ENCODE results near the gene GFOD1.
"Not testable (repeated sequence)": the region's sequence is repeated elsewhere in the genome, so short reads cannot be mapped to it uniquely, and the experiment has no call there.

GFOD1 gene

DNA sequence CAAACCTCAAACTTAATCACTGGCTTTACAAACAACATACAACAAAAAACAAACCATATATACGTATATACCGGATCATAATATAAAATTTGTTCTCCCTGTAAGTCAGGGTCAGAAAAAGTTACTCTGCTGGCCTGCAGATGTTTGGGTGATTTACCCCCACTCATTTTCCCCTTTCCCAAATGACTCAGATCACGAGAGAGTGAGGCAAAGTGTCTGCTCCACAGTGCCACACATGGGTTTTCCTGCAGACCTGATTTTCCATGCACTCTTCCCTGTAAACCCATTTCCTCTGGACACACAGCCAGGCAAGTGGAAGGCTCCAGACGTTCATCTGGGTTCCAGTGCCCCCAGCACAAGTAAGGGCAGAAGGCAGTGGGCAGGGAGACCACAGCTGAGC is 23.5 kb downstream of the GFOD1 start:
- DNase-seq (ENCODE audit: low spot score): no peak

- no peak for DNase-seq (ENCODE audit: low spot score)
Observed at GRCh38 chr6:13463328-13463717, 24.1 kb downstream of the GFOD1 start.

DNA sequence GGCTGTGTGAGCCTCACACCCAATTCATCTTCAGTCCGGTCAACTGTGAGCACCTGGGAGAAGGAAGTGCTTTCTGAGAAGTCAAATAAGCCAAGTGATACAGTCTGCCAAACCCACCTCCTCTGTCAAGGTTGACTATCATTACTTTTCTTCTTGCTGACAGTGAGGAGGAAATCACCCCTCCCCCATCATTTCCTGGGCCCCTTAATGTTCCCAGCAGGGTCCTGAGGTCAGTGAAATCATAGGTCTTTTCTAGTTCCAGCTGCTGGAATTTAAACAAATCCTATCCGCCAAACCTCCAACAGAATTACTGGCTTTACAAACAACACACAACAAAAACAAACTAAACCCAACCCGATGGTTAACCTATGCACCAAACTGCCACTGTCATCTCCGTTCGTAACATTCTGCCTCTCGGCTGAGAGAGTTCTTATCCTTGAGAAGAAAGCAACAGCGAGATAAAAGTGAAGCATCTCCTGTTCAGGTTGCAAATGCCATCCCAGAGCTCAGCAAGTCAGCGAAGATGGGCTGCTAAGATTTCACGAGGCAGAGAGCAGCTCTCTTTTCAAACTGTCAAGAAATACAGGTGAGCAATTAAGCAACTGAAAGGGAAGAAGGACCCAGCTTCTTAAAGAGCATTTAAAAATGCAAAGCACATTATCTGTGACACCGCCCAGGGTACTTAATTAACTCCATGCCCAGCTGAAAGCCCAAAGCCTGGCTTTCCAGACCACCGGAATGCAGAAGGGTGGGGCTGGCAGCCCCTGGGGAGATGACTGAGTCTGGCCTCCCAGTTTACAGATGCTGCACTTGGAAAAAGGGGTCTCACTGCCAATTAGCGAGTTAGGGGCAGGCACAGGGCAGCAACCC is 24.7 kb downstream of the GFOD1 start:
- no peak for DNase-seq (ENCODE audit: low spot score)

- DNase-seq (ENCODE audit: low spot score): no peak
Observed at GRCh38 chr6:13461805-13462204, 25.6 kb downstream of the GFOD1 start.

DNA sequence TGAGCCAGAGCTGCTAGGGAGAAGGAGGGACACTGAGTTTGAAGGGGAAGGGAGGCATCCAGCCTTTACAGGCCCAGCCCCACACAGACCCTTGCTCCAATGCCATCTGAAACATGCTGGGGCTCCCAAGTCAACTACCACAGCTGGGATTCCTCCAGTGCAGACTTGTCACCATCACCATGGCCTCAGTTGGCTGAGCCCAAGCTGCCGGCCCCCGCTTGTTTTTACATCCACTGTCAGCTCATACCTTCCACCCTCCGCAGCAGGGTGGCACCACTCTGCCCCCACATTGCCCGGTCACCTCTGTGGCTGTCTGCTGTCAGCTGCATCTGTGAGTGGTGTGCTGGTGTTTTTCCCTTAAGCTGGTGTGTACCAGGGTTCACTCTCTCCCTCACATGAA is 26.1 kb downstream of the GFOD1 start:
- DNase-seq (ENCODE audit: low spot score): no peak

DNA sequence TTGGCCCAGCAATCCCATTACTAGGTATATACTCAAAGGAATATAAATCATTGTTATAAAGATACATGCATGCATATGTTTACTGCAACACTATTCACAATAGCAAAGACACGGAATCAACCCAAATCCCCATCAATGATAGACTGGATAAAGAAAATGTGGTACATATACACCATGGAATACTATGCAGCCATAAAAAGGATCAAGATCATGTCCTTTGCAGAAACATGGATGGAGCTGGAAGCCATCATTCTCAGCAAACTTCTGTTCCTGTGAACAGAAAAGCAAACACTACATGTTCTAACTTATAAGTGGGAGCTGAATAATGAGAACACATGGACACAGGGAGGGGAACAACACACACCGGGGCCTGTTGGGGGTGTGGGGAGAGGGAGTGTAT is 27.1 kb downstream of the GFOD1 start:
- DNase-seq (ENCODE audit: low spot score): not testable (repeated sequence)

GRCh38 chr6:13457577-13457976 is 29.8 kb downstream of the GFOD1 start:
- no peak for DNase-seq (ENCODE audit: low spot score)

DNA sequence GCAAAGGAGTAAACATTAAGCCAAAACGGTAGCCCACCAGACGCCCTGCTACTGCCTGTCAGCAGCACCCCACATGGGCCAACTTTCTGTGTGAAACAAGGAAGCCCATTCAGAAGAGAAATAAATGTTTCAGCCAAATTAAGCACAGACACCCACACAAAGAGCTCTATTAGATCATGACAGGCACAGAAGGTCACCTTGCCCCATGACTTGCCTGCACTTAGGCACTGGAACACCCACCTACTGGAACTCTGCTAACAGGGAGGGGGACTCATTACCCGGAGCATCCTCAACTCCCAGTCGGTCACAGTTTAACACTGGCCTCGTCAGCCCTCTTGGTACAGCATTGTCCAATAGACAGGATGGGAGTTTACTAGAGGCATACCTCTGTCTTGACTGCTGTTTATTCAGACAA is 31.8 kb downstream of the GFOD1 start:
- DNase-seq (ENCODE audit: low spot score): no peak

GRCh38 chr6:13454286-13455221 is 32.8 kb downstream of the GFOD1 start:
- no peak for DNase-seq (ENCODE audit: low spot score)

GRCh38 chr6:13453771-13454251 is 33.6 kb downstream of the GFOD1 start:
- DNase-seq (ENCODE audit: low spot score): no peak

DNA sequence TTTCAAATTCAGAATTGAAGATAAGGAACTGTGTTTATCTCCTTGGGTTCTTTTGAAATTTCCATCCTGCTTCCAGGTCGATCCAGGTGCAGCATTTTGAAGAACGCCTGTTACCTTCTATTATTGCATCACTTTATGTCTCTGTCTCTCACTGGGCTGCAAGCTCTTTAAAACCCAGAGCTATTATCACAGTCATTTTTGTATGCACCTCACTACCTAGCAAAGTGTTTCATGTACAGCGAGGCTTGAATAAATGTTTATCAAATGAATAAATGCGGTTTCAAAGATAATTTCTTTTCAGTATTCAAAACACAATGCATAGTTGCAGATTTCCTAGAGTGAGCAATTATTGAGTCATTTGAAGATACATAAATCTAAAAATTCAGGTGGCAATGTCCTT is 34.2 kb downstream of the GFOD1 start:
- DNase-seq (ENCODE audit: low spot score): no peak

DNA sequence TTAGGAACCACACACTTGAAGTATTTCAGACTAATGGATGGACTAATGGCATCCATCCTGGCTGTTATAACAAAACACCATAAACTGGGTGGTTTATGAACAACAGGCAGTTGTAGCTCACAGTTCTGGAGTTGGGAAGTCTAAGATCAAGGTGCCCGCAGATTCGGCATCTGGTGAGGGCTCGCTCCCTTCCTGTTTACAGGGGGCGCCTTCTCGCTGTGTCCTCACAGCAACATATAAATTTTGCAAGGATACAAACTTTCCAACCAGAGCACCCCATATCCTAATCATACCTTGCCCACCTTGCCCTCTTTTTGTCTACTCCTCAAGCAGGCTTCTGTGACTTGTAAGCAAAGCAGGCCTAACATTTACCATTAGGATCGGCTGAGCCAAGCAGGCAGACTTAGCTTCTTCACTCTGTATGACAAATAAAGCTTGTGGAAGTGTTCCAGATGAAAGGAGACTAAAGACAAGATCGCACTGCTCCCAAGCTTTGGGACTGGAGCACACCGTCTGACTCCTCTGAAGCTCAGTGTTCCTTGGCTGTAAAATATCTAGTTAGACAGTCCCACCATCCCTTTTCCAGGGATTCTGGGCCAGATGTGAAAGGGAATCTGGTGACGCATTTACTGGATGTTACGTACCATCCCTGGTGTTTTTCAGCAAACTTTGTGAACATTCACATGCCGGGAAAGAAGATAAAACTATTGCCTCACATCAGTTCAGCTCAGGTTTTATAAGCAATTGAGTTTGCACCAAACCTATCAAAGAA is 34.9 kb downstream of the GFOD1 start:
- no peak for DNase-seq (ENCODE audit: low spot score)

DNA sequence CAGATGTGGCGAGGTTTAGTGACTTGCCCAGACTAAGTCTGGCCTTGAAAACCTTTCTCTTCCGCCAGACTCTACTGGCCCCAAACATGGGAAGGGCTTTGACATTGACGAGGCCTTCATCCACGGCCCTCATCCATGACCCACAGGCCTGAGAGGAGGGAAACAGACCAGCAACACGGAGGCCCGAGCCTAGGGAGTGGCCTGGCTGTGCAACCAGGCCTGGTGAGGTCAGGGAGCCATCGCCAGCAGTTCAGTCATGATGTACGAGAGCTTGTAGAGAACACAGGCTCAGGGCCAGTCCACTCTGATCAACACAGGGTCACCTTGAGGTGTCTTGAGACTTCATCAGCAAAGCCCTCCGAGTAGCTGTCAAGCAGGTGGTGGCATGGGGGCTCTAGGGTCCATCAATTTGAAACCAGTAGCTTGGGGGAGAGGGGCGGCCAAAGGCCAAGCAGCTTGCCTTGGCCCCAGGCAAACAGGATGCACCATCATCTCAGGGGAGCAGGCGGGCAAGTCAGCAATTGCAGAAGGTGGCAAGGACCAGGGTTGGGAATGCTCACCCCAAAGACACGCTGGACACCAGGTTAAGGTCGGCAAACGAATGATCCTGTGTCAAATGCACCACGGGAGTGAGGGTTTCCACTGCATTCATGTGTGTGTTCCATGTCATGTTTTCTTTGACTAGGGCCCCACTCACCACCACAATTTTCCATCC is 36.1 kb downstream of the GFOD1 start:
- peak; percentile 24 for DNase-seq (ENCODE audit: low spot score)

- DNase-seq (ENCODE audit: low spot score): no peak
Observed at GRCh38 chr6:13450628-13451027, 36.8 kb downstream of the GFOD1 start.

DNA sequence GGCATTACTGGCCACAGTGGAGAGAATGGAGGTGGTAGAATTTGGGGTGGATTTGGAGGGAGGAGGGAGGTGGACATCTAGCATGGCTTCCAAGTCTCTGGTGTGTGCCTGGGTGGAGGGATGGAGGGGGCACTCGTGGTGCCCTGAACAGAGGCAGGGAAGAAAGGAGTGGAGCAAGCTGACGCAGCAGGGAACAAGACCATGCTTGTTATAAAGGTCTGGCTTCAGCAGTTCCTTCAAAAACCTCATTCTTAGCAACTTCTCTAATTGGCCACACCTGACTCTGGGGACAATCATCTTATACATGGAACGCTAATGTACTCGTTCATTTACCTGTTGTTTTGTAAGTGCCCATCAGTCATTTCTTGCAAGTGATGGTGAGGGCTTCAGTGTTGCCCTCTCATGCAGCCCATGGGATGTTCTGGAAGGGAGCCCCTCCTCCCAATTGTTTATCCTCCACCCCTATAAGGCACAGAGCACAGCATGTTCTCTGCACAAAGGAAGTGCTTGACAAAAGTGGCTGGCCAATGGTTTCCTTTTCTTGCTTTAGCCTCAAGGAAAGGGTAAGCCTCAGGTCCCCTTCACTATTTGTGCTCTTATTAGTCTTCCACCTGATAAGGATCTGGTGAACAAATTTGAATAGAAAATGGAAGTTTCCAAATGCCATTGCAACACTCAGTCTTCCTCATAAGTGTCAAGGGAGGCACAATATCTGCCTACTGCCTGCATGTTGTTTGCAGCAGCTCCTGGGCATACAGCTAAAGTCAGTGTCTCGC is 39.3 kb downstream of the GFOD1 start:
- DNase-seq (ENCODE audit: low spot score): no peak

- no peak for DNase-seq (ENCODE audit: low spot score)
Observed at GRCh38 chr6:13446381-13446780, 41.0 kb downstream of the GFOD1 start.

GRCh38 chr6:13445744-13446115 is 41.7 kb downstream of the GFOD1 start:
- DNase-seq (ENCODE audit: low spot score): no peak

DNA sequence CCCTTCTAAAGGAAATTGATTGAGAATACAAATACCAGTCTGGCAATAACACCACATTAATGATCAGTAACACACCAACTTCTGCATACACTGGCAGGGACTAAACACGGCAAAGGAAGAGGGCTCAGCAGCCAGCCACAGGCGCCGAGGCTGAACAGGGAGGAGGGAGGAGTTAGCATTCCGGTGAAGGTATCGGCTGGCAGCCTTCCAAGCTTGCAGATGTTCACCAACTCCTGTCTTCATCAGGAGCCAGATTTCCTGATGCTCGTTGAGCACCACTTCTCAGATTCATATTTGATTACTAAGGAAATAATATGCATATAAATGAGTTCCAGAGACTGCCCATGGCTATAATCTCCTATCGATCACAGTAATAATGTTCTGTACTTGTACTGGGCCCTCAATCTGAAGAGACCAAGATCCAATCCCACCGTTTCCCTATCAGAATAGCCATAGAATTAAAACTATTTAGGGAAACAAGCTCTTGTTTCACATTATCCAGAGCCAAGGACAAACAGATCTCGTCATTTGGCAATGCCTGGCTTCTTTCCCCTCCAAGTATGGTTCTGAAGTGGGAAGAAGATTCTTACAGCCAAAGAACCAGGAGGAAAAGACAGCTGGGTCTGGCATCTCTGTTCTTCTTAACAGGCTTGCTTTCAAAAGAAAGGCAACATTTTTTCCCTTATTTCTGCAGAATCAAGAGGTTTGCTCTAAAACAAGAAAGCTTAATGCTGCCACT is 42.2 kb downstream of the GFOD1 start:
- DNase-seq (ENCODE audit: low spot score): no peak

GRCh38 chr6:13444604-13445003 is 42.8 kb downstream of the GFOD1 start:
- no peak for DNase-seq (ENCODE audit: low spot score)

DNA sequence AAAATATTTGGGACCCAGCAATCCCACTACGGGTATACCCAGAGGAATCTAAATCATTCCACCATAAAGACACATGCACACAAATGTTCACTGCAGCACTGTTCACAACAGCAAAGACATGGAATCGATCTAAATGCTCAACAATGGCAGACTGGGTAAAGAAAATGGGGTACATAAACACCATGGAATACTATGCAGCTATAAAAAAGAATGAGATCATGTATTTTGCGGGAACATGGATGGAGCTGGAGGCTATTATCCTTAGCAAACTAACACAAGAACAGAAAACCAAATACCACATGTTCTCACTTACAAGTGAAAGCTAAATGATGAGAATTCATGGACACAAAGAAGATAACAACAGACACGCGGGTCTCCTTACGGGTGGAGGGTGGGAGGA is 43.4 kb downstream of the GFOD1 start:
- DNase-seq (ENCODE audit: low spot score): not testable (repeated sequence)
